HPDE6-E6E7 (cell line): ENCODE results near the gene TTC6.
A peak's percentile ranks its signal among the peaks of the same experiment; 100 is the strongest.

Experiments
- DNase-seq: peaks from one replicate; pipeline ENCODE4 v3.0.0; 2011; ENCODE audit warnings: missing footprints; ENCODE audit errors: extremely low spot score

The TTC6 gene

GRCh38 chr14:37585971-37586796, 9.2 kb upstream of the TTC6 start:
- no peak for DNase-seq

- no peak for DNase-seq
These were observed 8.7 kb upstream of the TTC6 start for GRCh38 chr14:37586797-37587130.

- no peak for DNase-seq
These were observed 8.2 kb upstream of the TTC6 start for GRCh38 chr14:37587131-37587803.

- no peak for DNase-seq
These were observed 7.4 kb upstream of the TTC6 start for GRCh38 chr14:37587881-37588666.

GRCh38 chr14:37588667-37588955, 6.8 kb upstream of the TTC6 start:
- no peak for DNase-seq

DNA sequence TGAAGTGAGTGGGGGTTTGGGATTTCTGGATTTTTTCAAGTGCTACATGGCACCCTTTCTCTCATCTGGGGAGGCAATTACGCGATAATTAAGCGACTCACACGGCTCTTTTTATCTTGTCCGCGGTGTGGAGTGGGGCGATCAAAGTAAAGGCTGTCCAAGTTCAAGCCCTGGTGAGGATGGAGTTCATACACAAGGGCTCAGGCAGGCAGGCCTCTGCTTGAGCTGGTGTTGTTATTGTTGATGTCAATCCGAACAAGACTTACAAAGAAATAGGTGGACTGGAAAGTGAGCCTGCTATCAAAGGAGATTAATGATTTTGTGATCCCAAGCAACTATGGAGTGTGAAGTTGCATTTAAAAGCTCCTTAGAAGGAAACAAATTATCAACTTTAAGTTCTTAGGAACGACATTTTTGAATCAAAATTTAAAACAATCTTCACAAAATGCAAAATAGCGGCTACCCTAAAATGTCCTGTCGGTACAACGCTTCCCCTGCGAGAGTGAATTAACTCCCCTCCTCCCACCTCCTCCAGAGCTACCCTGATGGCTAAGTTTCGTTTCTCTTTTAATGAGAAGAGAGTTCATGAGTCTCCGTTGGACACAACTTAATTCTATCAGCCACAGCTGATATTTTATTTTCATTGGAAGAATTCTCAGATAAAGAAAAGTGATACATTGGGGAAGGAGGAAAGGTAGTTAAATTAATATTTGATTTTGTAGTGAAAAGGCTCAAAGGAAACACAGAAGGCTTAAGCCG, 6.3 kb upstream of the TTC6 start:
- no peak for DNase-seq

DNA sequence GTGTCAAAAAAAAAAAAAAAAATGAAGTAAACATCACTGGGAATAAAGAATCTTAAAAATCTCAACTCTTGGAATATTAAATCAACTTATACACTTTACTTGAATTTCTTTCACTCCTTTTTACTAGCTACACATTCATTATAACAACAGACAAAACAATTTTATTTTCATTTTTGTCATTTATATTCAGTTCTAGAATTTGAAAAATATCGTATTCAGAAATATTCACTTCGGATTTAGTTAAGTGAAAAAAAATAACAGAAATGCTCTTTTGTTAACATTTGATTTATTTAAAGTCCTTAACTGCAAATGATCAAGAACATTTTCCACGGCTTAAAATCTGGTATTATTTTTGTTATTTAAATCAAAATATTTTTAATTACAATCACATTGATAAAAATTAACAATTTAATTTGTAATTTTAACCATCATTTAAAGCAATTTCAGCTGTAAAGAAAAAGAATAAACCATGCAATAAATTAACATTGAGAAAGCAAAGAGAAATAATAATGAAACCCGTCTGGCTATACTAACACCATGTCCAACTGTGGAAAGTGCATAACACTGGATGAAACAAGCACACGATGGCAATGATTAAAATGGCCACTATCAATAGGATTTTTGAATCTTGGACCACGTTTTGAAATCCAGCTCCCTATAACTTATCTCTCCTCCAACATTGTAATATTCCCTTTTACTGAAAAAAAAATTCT, 5.6 kb upstream of the TTC6 start:
- no peak for DNase-seq

DNA sequence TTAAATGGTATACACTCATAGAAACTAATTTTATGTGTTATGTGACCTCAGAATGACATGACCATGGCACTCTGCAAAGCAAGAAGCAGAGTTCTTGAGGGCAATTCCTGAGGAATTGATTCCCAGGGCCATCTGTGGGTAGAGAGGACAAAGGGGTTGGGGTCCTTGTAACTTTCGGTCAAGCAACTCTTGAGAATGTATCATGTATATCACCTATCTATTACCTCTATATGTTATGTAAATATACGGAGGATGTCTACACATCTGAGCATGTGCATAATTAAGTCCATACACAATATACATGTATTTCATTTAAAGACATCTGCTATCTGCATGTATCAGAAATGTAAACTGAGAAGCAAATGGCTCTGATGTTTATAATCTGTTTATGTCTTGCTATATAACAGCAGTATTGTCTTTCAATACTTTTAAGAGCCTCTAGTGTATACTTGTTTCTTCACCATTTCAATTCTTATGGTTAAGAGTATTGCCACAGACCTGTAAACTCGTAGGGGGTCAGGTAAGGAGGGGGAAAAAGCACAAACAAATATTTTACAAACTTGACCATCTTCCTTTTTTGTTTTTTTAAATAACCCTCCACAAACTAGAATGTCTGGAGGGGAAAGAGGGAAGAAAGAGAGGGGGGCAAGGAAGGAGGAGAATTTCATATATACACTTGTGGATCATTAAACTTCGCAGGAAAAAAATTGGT, 4.8 kb upstream of the TTC6 start:
- no peak for DNase-seq

DNA sequence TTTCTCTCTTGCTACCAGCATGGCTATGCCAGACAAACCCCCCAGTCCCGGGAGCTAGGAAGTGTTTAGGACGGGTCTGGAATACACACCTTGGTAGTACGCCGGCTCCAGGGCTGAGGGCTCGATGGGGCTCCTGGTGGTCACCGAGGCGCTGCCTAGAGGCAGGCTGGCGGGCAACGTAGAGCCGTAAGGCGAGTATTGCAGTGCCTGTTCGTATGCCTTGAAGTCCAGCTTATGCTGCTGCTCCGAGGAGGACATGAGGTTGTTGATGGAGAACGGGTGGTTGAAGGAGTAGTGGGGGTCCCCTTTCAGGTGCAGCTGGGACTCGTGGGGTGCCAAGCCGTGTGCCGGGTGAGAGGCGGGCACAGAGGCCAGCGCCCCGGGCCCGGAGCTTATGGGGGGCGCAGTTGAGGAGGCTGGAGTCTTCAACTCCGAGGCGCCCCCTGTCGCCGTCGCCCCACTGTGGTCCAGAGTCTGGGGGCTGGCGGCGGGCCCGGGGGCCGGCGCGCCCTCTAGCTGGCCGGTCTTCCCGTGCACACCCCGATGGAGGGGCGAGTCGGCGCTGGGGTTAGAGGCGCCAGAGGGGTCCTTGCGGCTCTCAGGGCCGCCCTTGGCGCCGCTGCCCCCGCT, 4.0 kb upstream of the TTC6 start:
- no peak for DNase-seq

- no peak for DNase-seq
These were observed 3.4 kb upstream of the TTC6 start for GRCh38 chr14:37591941-37592481.

GRCh38 chr14:37592482-37593408, 2.7 kb upstream of the TTC6 start:
- DNase-seq, result no peak

DNA sequence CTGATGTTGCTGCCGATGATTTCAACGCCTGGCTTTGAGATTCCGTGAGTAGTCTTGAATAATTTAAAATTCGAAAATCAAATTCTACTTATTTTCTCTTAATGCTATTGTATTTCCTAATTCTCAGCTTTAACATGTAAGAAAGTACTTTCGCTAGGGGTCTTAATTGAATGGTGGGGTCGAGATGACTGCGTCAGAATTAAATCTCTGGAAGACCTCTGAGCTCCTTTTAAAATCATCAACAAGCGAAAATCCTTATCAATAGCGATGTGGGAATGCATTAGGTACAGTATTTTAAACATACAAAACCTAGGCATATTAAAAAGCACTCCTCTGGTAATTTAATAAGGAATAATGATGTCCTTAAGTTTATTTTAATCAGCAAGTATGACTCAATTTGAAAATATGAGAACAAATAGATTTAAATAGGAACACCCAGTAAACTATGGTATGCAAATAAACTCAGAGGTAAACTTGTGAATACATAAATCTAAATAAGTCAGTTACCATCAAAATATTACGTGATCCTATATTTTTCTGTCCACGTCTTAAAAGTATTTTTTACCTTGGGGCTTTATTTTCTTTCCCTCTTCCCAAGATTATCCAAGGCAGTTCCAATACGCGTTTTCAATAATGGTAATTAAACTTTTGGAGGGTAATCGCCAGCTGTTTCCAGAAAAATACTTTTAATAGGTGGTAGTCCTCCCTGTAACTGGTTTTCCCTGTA, 1.8 kb upstream of the TTC6 start:
- DNase-seq, result no peak

DNA sequence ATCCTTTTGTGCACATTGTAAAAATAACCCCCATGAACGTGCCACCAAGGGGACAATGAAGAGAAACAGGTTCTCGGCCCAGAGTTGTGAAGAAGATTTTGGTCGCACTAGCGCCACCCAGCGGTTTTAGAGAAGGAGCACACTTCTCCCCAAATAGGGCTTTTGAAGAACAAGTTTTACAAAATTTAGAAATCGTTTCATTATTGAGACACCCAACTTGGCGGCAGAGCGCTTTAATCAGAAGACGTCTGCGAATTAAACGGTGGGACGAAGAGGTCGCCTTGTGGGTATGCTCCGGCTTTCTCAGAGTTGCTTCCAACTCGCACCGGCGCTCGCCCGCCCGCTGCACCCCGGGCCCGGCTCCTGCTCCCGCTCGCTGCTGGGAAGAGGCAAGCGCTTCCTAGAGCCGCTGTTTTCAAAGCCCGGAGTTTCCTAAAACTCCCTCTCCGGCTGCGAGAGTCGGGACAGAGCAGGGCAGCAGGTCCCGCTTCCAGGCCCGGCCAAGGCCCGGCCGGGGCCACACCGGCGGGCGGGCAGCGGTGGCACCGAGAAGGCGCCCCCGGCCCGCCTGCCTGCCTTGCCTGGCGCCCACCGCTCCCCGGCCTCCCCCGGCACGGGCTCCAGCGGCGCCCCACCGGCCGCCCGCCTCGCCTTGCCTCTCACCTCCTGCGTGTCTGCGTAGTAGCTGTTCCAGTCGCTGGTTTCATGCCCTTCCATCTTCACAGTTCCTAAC, 1.0 kb upstream of the TTC6 start:
- DNase-seq, result no peak

GRCh38 chr14:37595809-37596621, 586 bp downstream of the TTC6 start:
- peak; percentile 85 for DNase-seq

- DNase-seq, result no peak
These were observed 1.5 kb downstream of the TTC6 start for GRCh38 chr14:37596790-37597472.

GRCh38 chr14:37597538-37597913, 2.1 kb downstream of the TTC6 start:
- DNase-seq, result no peak
